A673 (cell line): ENCODE measurements around the gene VCPKMT. TPM values are rescaled to one million over a fixed set of nuclear protein-coding genes. Genes with fewer than 3 reads are reported as not detected.

Experiments
- BruUV-seq: library from RNA; stranded (reverse); fragments of 400-500 nt; replicated peaks from 2 replicates; lab custom pipeline; 2021; lab: Mats Ljungman, UMichigan
- CTCF ChIA-PET: fragments of 300-600 bp; sonication (Branson Sonifier 250); formaldehyde crosslinking; loops from one replicate; lab custom pipeline; 2022; ENCODE audit warnings: antibody characterized with exemption; lab: Charles Lee
- POLR2A ChIA-PET: fragments of 300-600 bp; sonication (Branson Sonifier 250); formaldehyde crosslinking; loops from one replicate; lab custom pipeline; 2022; ENCODE audit warnings: antibody characterized with exemption; ENCODE audit not compliant: low non-redundant PET; lab: Charles Lee
- DNase-seq: peaks from one replicate; pipeline ENCODE4 v3.0.0-alpha.2; 2015; ENCODE audit warnings: low spot score
- H3K27ac ChIP-seq: fragments of 200-600 bp; sonication (generic); 2 replicates; pipeline ENCODE4 v1.5.1; 2016; ENCODE audit warnings: mixed run types, low read depth, mild to moderate bottlenecking, mixed read lengths, antibody characterized with exemption, low read length; ENCODE audit not compliant: poor library complexity, severe bottlenecking
- H3K27me3 ChIP-seq: fragments of 200-600 bp; sonication (generic); replicated peaks from 2 replicates; pipeline ENCODE4 v1.6.1; 2017; ENCODE audit warnings: mixed run types, low read depth, mild to moderate bottlenecking, mixed read lengths, antibody characterized with exemption, low read length; ENCODE audit not compliant: insufficient read depth, poor library complexity
- H3K36me3 ChIP-seq: fragments of 200-600 bp; sonication (generic); 2 replicates; pipeline ENCODE4 v1.6.1; 2016; ENCODE audit warnings: mixed run types, mild to moderate bottlenecking, mixed read lengths, antibody characterized with exemption, low read length; ENCODE audit not compliant: insufficient read depth, poor library complexity, severe bottlenecking
- H3K4me1 ChIP-seq: fragments of 200-600 bp; sonication (generic); 2 replicates; pipeline ENCODE4 v1.6.1; 2017; ENCODE audit warnings: mixed run types, mild to moderate bottlenecking, mixed read lengths, antibody characterized with exemption, low read length; ENCODE audit not compliant: insufficient read depth, poor library complexity, severe bottlenecking
- H3K4me3 ChIP-seq: fragments of 200-600 bp; sonication (generic); 2 replicates; pipeline ENCODE4 v1.5.1; 2016; ENCODE audit warnings: low read depth, mixed run types, mild to moderate bottlenecking, mixed read lengths, low read length; ENCODE audit not compliant: poor library complexity, severe bottlenecking
- H3K9me3 ChIP-seq: fragments of 200-600 bp; sonication (generic); 2 replicates; pipeline ENCODE4 v1.6.1; 2016; ENCODE audit warnings: mixed run types, low read depth, mild to moderate bottlenecking, mixed read lengths, antibody characterized with exemption, low read length; ENCODE audit not compliant: poor library complexity, severe bottlenecking
- EZH2 ChIP-seq: fragments of 200-600 bp; sonication (generic); IDR thresholded peaks from 2 replicates; pipeline ENCODE4 v1.6.1; 2017; ENCODE audit warnings: borderline replicate concordance, low read depth, mild to moderate bottlenecking, mixed read lengths, antibody characterized with exemption, low read length; ENCODE audit not compliant: poor library complexity, severe bottlenecking
- intact Hi-C: fragments of 100-400 bp; cut with micrococcal nuclease; formaldehyde crosslinking; loops from one replicate; pipeline ENCODE4 v1.10.0; 2022; ENCODE audit not compliant: unreplicated experiment
- total RNA-seq: library from RNA; stranded (reverse); gene quantifications from 2 replicates; pipeline ENCODE4 v1.2.3, GENCODE V29; 2021
- TF ChIP-seq, protein P1 (sequence below): fragments of 300-800, 200-600 bp; sonication (generic); conservative IDR thresholded peaks from 2 replicates; pipeline ENCODE4 v1.5.1; 2017; ENCODE audit warnings: low read depth, mild to moderate bottlenecking, antibody characterized with exemption, low read length, moderate library complexity, mixed read lengths

VCPKMT gene
- total RNA-seq, 1 experiment from 2014 or later, result 14.3 TPM

GRCh38 chr14:50099335-50099734, 17.0 kb downstream of the VCPKMT start:
- intact Hi-C loops, result no loop called here
- POLR2A ChIA-PET, result no interaction called here
- Histone ChIP-seq H3K9me3 (no peaks in the 10 kb centered on the region), H3K27me3 (no peaks in the 10 kb centered on the region), H3K36me3 (no peaks in the 10 kb centered on the region), H3K27ac (no peak overlapping the region), H3K4me1 (no peaks in the 10 kb centered on the region), H3K4me3 (no peak overlapping the region)
- CTCF ChIA-PET, result no interaction called here
- no TSS peak for BruUV-seq
- no peak for DNase-seq
- TF ChIP-seq EZH2, result no peak
- TF ChIP-seq, protein P1, sequence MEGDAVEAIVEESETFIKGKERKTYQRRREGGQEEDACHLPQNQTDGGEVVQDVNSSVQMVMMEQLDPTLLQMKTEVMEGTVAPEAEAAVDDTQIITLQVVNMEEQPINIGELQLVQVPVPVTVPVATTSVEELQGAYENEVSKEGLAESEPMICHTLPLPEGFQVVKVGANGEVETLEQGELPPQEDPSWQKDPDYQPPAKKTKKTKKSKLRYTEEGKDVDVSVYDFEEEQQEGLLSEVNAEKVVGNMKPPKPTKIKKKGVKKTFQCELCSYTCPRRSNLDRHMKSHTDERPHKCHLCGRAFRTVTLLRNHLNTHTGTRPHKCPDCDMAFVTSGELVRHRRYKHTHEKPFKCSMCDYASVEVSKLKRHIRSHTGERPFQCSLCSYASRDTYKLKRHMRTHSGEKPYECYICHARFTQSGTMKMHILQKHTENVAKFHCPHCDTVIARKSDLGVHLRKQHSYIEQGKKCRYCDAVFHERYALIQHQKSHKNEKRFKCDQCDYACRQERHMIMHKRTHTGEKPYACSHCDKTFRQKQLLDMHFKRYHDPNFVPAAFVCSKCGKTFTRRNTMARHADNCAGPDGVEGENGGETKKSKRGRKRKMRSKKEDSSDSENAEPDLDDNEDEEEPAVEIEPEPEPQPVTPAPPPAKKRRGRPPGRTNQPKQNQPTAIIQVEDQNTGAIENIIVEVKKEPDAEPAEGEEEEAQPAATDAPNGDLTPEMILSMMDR, result no peak

- Histone ChIP-seq H3K4me1 (no peaks in the 10 kb centered on the region), H3K4me3 (no peak overlapping the region), H3K27ac (no peak overlapping the region), H3K9me3 (no peaks in the 10 kb centered on the region), H3K36me3 (no peaks in the 10 kb centered on the region), H3K27me3 (no peaks in the 10 kb centered on the region)
- ChIA-PET CTCF (no interaction called here), POLR2A (no interaction called here)
- BruUV-seq, result no TSS peak
- no peak for DNase-seq
- intact Hi-C loops, result no loop called here
- TF ChIP-seq, protein P1, result no peak
- no peak for TF ChIP-seq EZH2
Measured at GRCh38 chr14:50095895-50096294, 20.5 kb downstream of the VCPKMT start.

- H3K27ac ChIP-seq, result no peak overlapping the region
- TF ChIP-seq EZH2, result no peak
- TF ChIP-seq, protein P1, result no peak
- intact Hi-C loops, result no loop called here
- no peak overlapping the region for H3K4me3 ChIP-seq
- BruUV-seq, result no TSS peak
- ChIA-PET CTCF (no interaction called here), POLR2A (no interaction called here)
- no peaks in the 10 kb centered on the region for H3K27me3 ChIP-seq
- H3K36me3 ChIP-seq, result no peaks in the 10 kb centered on the region
- no peak for DNase-seq
- no peaks in the 10 kb centered on the region for H3K9me3 ChIP-seq
- no peaks in the 10 kb centered on the region for H3K4me1 ChIP-seq
Measured at GRCh38 chr14:50094056-50094755, 22.2 kb downstream of the VCPKMT start.
